ENCODE data around the gene CD6. TPM values are rescaled to one million over a fixed set of nuclear protein-coding genes. Genes with fewer than 3 reads are reported as not detected.

CD6 gene
- total and polyA plus RNA-seq, 10 of the 15 experiments (the other 5 are each of a cell fraction or from before 2014, with no cell fraction given): 0.37 to 17.6 (median 6.2) TPM

DNA sequence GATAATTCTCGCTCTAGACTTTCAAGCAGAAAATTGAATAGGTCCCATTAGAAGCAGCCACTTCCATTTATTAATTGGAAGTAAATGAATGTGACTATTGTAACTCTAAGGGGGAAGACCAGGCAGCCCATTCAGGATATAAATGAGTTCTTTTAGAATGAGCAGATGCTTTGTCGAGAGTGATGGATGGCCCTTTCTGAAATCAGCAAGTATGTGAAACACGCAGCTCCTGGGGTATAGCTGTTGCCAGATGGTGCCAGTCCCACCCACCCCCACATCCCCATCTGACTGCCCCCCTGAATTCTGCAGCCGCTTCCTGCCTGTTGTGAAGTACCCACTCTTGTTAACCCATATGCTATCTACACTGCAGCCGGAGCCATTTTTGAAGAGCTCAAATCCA, 23.2 kb upstream of the CD6 start:
- in situ Hi-C loops (cut with MboI): no loop called here
- intact Hi-C loops (cut with micrococcal nuclease; ENCODE audit: unreplicated experiment): no loop called here
- H3K9ac ChIP-seq (ENCODE audit: control insufficient read depth, insufficient read depth, low read length): no peak overlapping the region
- no peak for ATAC-seq
- RAD21 ChIA-PET (ENCODE audit: unreplicated experiment): interaction anchor here (0.7 to 4.1 kb wide), 7 partner anchors 21 to 191 kb away, joined by 3 to 43 read pairs (median 4); partner anchors contain the start of gene TMEM109
- peaks cover 72% of the 10 kb centered on the region for H3K79me2 ChIP-seq (ENCODE audit: control insufficient read depth, insufficient read depth, low read length)
- TF ChIP-seq MXI1 (IDR thresholded peaks at IDR 0.05; ENCODE audit: low read depth, low read length) (no peak), PML (IDR thresholded peaks at IDR 0.05; ENCODE audit: low read length) (no peak), WRNIP1 (IDR thresholded peaks at IDR 0.05; ENCODE audit: borderline replicate concordance, low read depth, low read length) (no peak), IKZF2 (IDR thresholded peaks at IDR 0.05) (no peak), NFYB (IDR thresholded peaks at IDR 0.05; ENCODE audit: insufficient read depth, low read depth, low read length) (no peak), SMAD5 (IDR thresholded peaks at IDR 0.05; ENCODE audit: low read depth) (no peak), BCL11A (IDR thresholded peaks at IDR 0.05; ENCODE audit: low read depth, low read length) (no peak)
- TF ChIP-seq, protein P1, sequence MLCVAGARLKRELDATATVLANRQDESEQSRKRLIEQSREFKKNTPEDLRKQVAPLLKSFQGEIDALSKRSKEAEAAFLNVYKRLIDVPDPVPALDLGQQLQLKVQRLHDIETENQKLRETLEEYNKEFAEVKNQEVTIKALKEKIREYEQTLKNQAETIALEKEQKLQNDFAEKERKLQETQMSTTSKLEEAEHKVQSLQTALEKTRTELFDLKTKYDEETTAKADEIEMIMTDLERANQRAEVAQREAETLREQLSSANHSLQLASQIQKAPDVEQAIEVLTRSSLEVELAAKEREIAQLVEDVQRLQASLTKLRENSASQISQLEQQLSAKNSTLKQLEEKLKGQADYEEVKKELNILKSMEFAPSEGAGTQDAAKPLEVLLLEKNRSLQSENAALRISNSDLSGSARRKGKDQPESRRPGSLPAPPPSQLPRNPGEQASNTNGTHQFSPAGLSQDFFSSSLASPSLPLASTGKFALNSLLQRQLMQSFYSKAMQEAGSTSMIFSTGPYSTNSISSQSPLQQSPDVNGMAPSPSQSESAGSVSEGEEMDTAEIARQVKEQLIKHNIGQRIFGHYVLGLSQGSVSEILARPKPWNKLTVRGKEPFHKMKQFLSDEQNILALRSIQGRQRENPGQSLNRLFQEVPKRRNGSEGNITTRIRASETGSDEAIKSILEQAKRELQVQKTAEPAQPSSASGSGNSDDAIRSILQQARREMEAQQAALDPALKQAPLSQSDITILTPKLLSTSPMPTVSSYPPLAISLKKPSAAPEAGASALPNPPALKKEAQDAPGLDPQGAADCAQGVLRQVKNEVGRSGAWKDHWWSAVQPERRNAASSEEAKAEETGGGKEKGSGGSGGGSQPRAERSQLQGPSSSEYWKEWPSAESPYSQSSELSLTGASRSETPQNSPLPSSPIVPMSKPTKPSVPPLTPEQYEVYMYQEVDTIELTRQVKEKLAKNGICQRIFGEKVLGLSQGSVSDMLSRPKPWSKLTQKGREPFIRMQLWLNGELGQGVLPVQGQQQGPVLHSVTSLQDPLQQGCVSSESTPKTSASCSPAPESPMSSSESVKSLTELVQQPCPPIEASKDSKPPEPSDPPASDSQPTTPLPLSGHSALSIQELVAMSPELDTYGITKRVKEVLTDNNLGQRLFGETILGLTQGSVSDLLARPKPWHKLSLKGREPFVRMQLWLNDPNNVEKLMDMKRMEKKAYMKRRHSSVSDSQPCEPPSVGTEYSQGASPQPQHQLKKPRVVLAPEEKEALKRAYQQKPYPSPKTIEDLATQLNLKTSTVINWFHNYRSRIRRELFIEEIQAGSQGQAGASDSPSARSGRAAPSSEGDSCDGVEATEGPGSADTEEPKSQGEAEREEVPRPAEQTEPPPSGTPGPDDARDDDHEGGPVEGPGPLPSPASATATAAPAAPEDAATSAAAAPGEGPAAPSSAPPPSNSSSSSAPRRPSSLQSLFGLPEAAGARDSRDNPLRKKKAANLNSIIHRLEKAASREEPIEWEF (IDR thresholded peaks at IDR 0.05; ENCODE audit: insufficient replicate concordance, low read depth, low read length): no peak
- TF ChIP-seq, protein P2, sequence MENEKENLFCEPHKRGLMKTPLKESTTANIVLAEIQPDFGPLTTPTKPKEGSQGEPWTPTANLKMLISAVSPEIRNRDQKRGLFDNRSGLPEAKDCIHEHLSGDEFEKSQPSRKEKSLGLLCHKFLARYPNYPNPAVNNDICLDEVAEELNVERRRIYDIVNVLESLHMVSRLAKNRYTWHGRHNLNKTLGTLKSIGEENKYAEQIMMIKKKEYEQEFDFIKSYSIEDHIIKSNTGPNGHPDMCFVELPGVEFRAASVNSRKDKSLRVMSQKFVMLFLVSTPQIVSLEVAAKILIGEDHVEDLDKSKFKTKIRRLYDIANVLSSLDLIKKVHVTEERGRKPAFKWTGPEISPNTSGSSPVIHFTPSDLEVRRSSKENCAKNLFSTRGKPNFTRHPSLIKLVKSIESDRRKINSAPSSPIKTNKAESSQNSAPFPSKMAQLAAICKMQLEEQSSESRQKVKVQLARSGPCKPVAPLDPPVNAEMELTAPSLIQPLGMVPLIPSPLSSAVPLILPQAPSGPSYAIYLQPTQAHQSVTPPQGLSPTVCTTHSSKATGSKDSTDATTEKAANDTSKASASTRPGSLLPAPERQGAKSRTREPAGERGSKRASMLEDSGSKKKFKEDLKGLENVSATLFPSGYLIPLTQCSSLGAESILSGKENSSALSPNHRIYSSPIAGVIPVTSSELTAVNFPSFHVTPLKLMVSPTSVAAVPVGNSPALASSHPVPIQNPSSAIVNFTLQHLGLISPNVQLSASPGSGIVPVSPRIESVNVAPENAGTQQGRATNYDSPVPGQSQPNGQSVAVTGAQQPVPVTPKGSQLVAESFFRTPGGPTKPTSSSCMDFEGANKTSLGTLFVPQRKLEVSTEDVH (IDR thresholded peaks at IDR 0.05; ENCODE audit: low read depth, partially characterized antibody): no peak
- CTCF ChIA-PET: interaction anchor here (0.6 to 1.6 kb wide), 7 partner anchors 23 to 183 kb away, joined by 3 to 7 read pairs (median 3); no protein-coding TSS in a partner anchor
- no peaks in the 10 kb centered on the region for H3K27me3 ChIP-seq (replicated peaks in 1 of 2; ENCODE audit: control insufficient read depth in 2 of 2, insufficient read depth in 2 of 2, low read length in 1 of 2)
- no peaks in the 10 kb centered on the region; the same call in none of the 2 replicates for H4K20me1 ChIP-seq (ENCODE audit: control insufficient read depth, insufficient read depth)
- H3K4me3 ChIP-seq: peak overlapping the region; percentile 65
- no TSS peak for BruUV-seq (replicated peaks)
- SMC1A ChIA-PET (ENCODE audit: uncharacterized antibody, unreplicated experiment): interaction anchor here (0.8 to 7.6 kb wide), 8 partner anchors 17 to 388 kb away, joined by 3 to 76 read pairs (median 4); partner anchors contain the start of genes PRPF19 and TMEM109
- peak overlapping the region; percentile 64 for H3K4me2 ChIP-seq (ENCODE audit: control insufficient read depth, insufficient read depth)
- peaks cover 4 to 7% of the 10 kb centered on the region in 2 experiments; a peak in 3 of 4 replicates for H3K36me3 ChIP-seq (ENCODE audit: control insufficient read depth in 2 of 2, insufficient read depth in 2 of 2, low read length in 1 of 2)
- H3K4me1 ChIP-seq (ENCODE audit: control insufficient read depth, insufficient read depth, low read length): peaks cover 21% of the 10 kb centered on the region
- no peak for FAIRE-seq
- no peak overlapping the region for H3K27ac ChIP-seq (ENCODE audit: control insufficient read depth, insufficient read depth)
- POLR2A ChIA-PET: interaction anchor here (2.3 to 3.3 kb wide), 2 partner anchors 8 to 35 kb away, joined by 6 to 9 read pairs; partner anchors contain the start of gene TMEM109
- 91% methylated on average over 5 of the region's 5 CpGs for WGBS (ENCODE audit: insufficient coverage, insufficient replicate concordance, low lambda C conversion rate, missing lambda C conversion rate)
- no peak overlapping the region for H2AFZ ChIP-seq (ENCODE audit: control insufficient read depth, low read depth, low read length)
- no peak for DNase-seq (ENCODE audit: low read depth, low spot score)
- H3K9me3 ChIP-seq (replicated peaks; ENCODE audit: control insufficient read depth, insufficient read depth, low read length): no peaks in the 10 kb centered on the region
